Omental fat pad (tissue), 4 donors: ENCODE results near the gene BAIAP2. TPM values are rescaled to one million over a fixed set of nuclear protein-coding genes. Genes with fewer than 3 reads are reported as not detected.

Experiments
- ATAC-seq: fragments of 150-250 bp; one replicate; pipeline ENCODE4 v1.9.1; 2016; ENCODE audit warnings: mild to moderate bottlenecking, moderate library complexity; ENCODE audit not compliant: low FRiP score
- DNase-seq: peaks from one replicate; pipeline ENCODE4 v3.0.0-alpha.2; 2019; ENCODE audit warnings: low spot score
- CTCF ChIP-seq, 3 donors: fragments of 450-650 bp; IDR thresholded peaks; one replicate each; pipeline ENCODE4 v1.5.1; 2016 to 2017; ENCODE audit warnings: antibody characterized with exemption in 3 of 3, mild to moderate bottlenecking in 3 of 3, moderate library complexity in 2 of 3
- total RNA-seq, 4 donors: library from RNA; depleted of rRNA; stranded (reverse); fragments of >200 nt; gene quantifications; one replicate each; pipeline ENCODE4 v1.1.0, GENCODE V29; 2016

The BAIAP2 gene
- total RNA-seq, 4 donors from 2014 or later, result 15.9 to 50.2 (median 36.4) TPM

- ATAC-seq (no peak), DNase-seq (no peak)
- TF ChIP-seq CTCF (IDR thresholded peaks at IDR 0.05), result no peak
Observed at GRCh38 chr17:81061027-81061735, 26.2 kb downstream of the BAIAP2 start.

- no peak for DNase-seq
- no peak for TF ChIP-seq CTCF (IDR thresholded peaks at IDR 0.05)
- ATAC-seq, result no peak
Observed at GRCh38 chr17:81062014-81062780, 27.2 kb downstream of the BAIAP2 start.

GRCh38 chr17:81063106-81064093, 28.4 kb downstream of the BAIAP2 start:
- no peak for TF ChIP-seq CTCF (IDR thresholded peaks at IDR 0.05)
- DNase-seq (no peak), ATAC-seq (no peak)

- peak; percentile 27 for ATAC-seq
- no peak for DNase-seq
Observed at GRCh38 chr17:81064678-81065475, 29.9 kb downstream of the BAIAP2 start.

GRCh38 chr17:81065500-81065899, 30.5 kb downstream of the BAIAP2 start:
- DNase-seq (no peak), ATAC-seq (peak; percentile 9)
- TF ChIP-seq CTCF (IDR thresholded peaks at IDR 0.05), result no peak

More at GRCh38 chr17:81064678-81065475, 29.9 kb downstream of the BAIAP2 start:
- TF ChIP-seq CTCF (IDR thresholded peaks at IDR 0.05), result no peak

- TF ChIP-seq CTCF (IDR thresholded peaks at IDR 0.05), result no peak
- DNase-seq, result no peak
- ATAC-seq, result no peak
Observed at GRCh38 chr17:81066072-81066471, 31.1 kb downstream of the BAIAP2 start.
